Stimulated activated CD8-positive, alpha-beta memory T cell treated with anti-CD3 and anti-CD28 coated beads, Interleukin-15, amount 100 ng/mL, for 48 hours (primary cell): ENCODE results near the gene RPL35.

ENCODE experiments used
- DNase-seq, 2 donors: peaks; one replicate each; pipeline ENCODE4 v3.0.0-alpha.2; 2020; ENCODE audit warnings: low read depth in 2 of 2

The RPL35 gene

DNA sequence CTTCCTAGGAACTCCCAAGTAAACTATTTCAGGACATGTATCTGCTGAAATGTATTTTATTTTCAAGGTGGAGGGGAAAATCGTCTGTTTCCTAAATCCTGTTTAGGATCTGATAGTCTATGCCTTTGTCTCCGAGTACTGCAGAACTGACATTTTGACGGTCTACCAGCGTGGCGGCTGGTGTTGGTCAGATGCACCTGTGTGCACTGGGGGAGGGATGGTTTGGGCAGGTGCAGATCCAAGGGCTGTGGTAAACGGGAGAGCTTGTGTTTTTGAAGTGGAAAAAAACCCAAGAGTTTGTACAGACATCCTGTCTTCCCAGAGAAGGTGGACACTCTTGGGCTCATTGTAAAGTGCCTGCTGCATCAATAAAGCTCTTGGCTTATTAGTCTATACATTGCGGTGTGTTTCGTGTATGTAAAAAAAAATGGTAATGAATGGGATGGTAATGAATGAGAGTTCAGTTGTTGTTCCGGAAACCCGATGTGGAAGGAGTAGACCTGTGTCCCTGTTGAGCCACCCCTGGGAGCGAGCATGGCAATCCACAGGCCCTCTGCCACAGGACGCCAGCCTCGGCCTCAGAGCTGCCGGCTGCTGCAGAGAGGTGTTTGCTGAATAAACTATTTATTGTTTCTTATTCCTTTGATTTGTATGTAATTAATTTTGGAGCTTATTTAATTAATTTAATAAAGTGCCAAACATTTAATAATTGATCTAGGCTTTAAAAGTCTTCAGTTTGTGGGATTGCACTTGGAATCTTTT lies 15.4 kb upstream of the RPL35 start:
- DNase-seq: no peak

DNA sequence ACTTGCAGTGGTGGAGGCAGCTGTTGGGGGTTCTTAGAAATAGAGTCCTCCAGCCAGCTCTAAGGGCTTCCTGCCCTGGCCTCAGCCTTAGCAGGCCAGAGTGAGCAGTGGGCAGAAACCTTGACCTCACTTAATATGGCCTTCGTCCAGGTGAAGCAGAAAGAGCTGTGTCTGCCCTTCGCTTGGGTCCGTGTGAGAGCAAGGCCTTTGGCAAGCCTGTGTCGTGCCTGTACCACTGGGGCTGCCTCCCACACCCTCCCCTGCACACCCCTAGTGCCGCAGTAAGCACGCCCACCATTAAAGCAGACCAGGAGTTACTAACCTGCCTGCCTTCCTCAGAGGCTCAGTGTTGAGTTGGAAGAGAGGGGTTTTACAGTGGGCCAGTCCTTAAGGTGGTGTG lies 13.7 kb upstream of the RPL35 start:
- DNase-seq: no peak

GRCh38 chr9:124873664-124874063 lies 11.9 kb upstream of the RPL35 start:
- no peak for DNase-seq

DNA sequence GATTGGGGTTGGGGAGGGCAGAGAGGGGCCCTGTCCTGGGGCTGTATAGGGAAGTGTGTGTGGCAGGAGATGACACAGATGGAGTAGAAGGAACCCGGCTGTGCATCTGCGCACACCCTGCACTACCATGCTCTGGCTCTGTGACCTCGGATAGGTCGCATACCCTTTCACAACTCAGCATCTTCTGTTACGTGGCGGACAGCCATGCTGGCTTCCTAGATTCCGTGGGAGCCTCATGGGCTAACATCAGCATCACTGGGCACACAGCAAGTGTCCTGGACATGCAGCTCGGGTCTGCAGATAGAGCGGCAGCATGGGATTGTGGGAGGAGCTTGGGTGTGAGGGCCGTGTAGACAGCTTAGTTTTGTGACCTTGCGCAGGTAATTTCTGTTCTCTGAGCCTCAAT lies 9.4 kb upstream of the RPL35 start:
- no peak for DNase-seq

DNA sequence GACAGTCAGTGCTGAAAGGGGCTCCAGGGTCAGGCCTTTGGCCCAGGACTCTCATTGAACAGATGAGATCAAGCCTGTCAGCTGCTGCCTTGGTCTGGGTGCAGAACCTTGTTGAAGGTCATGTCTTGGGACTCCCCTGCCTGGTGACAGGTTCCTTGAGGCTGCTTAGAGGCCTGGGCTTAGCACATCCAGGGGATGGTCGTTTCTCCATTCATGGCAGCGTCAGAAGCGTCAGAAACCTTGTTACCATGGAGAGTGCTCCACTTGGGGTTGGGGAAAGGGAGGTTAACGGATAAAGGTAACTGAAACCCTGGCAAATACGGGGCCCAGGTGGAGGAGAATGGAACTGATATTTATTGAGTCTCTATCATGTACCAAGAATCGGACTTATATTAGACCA lies 9.0 kb upstream of the RPL35 start:
- no peak for DNase-seq

DNA sequence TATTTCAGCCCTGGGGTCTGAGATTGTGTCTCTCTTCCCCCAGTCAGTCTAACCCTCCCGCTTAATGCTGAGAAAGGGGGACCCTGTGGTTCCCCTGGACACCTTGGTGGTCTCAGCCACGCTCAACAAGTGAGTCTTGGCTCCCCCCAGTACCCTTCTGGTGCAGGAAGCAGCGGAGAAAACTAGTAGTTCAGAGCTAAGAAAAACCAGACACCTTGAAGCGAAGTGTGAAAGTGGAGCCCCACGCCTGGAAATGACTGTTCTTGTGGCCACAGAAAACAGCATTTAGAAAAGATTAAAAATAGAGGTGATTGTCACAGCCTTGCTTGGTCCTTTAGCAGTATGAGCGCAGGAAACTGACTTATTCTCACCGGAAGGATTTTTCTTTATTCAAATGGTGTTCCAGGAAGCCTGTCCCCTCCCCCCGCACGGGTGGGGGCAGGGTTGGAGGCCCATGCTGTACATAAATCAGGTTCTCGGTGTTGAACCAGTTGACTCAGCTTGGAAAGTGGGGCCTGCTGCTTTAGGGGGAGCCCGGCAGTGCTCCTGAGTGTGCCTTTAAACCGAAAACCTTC lies 8.3 kb upstream of the RPL35 start:
- DNase-seq: peak; percentile 88 to 89

- DNase-seq: peak in 1 of 2 donors; percentile 32
Measured at GRCh38 chr9:124869466-124869985, 7.8 kb upstream of the RPL35 start.

DNA sequence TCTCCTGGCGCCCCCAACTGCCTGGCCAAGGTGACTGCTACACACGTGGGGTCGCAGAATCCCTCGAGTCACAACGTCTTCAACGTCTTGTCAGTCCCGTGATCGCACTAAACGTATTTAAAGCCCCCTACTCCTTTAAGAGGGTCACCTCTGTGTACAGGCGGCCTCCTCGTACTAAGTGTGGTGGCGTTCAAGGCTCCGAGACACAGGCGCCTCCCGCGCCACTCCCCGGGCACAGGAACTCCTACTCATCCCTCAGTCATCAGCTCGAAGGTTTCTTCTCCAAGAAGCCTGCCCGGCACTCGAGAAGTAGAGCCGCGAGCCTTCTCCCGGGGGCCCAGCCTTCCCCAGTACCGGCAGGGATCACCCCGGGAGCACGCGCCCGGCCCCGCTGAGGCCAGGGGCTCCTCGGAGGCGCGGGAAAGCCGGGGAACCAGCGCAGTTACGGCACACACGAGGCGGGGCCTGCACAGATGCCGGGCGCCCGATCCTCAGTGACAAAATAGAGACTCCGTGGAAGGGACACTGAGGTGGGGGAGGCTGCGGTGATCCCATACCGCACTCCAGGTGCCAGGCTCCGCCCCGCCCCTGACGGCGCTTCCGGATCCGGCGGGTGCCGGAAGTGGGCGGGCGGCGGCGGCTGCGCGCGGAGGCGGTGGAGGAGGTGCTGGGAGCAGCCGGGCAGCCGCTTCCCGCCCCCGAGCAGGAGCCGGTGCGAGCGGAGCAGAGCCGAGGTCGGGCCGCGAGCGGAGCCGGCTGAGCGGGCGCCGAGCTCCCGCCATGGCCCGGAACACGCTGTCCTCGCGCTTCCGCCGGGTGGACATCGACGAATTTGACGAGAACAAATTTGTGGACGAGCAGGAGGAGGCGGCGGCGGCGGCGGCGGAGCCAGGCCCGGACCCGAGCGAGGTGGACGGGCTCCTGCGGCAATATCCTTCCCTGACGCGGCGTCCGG lies 7.0 kb upstream of the RPL35 start:
- DNase-seq: peak; percentile 91 to 93

DNA sequence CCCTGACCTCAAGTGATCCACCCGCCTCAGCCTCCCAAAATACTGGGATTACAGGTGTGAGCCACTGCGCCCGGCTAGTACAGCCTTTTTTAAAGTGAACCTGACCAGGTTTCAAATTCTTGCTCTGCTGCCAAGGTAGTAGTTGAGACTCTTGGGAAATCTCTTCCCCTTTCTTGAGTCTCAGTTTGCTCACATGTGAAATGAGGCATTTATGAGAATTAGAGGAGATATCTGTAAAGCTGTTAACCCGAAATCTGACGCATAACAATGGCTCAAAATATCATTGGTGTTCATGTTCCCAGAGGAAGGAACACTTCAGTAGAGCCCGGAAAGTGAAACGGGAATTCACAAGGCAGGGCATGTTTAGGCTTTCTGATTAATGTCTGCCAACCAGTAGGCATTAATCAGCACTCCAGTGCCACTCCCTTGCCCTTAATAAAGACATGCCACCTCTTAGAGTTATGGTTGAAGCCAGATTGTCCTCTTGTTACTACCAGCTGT lies 1.7 kb upstream of the RPL35 start:
- DNase-seq: no peak

GRCh38 chr9:124860582-124861341 lies 995 bp downstream of the RPL35 start:
- no peak for DNase-seq

GRCh38 chr9:124859803-124860581 lies 1.8 kb downstream of the RPL35 start:
- no peak for DNase-seq

DNA sequence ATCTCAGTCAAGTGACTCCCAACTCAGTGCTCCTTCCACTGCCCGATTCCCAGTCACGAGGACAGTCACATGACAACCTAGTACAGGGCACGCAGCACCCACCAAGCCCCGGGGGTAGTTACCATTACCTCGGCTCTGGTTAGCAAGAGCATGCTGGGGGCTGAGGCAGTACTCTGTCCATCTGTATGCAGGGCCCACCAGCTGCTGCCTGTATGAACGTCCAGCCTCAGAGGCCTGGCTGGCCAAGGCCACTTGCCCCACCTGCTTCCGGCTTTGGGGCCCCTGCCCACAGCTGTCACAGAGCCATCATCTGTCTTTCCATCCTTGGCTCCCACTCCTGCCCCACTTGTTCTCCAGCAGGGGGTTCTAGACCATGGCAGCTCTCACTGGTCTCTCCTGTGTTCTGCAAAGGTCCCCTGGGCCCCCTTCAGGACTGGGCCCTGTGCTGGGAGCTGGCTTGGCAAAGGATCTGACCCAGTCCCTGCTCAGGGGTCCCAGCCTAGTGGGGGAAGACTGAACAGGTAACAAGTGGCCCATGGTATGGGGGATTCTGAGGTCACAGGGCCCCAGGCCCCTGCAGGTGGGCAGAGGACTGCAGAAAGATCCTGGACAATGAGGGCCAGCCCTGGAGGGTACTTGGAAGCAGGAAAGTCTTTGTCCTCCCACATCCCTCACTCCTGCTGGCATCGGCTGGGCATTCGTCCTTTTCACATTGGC lies 3.3 kb downstream of the RPL35 start:
- DNase-seq: no peak

DNA sequence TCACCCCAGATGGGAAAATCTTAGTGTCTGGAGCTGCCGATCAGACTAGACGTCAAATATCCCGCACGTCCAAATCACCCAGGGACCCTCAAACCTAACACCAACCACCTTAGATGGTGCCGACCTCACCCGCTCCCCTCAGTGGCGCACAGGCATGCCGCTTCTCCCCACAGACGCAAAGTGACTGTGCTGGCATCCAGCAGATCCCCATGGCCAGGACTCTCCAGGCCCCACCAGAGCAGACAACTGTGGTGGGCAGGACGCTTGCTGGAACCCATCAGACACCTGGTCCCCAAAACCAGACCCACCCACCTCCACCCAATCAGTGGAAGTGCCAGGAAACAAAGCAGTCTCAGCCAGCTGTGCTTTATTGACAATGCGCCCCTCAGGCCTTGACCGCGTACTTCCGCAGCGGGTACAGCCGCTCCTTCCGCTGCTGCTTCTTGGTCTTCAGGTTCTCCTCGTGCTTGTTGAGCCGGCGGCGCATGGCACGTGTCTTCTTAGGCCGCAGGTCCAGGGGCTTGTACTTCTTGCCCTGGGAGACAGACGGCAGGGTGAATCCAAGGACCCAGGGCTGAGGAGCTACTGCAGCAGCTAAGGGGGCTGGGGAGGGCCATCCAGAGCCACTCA lies 4.1 kb downstream of the RPL35 start:
- no peak for DNase-seq

DNA sequence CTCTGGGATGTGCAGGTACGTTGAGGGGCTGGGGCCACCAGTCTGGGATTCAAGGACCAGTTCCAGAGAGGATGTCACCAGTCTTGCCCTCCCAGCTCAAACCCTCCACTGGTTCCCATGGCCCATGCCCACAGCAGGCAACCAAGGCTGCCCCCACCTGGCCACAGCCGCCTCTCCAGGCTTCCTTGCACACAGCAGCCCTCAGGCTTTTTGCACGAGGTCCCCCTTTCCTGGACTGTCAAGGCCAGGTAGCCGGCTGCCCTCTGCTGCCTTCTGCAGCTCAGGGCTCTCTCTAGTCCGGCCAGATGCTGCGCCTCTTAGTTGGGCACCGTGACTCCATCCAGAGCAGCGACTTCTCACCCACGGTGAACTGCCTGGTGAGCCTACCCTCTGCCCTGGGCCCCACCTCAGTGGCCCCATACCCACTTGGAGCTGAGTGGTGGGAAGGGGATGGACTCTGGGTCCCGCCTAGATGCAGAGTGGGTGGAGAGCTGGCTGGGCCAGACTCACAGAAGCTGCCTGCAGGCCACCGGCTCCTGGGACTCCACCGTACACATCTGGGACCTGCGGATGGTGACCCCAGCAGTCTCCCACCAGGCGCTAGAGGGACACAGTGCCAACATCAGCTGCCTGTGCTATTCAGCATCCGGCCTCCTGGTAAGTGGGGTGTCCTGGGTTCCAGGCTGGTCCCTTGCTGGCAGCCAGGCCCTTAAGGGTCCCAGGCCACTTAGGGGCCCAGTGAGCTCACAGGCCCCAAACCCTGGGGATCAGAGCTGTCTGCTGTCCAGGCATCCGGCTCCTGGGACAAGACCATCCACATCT lies 5.6 kb downstream of the RPL35 start:
- DNase-seq: no peak

DNA sequence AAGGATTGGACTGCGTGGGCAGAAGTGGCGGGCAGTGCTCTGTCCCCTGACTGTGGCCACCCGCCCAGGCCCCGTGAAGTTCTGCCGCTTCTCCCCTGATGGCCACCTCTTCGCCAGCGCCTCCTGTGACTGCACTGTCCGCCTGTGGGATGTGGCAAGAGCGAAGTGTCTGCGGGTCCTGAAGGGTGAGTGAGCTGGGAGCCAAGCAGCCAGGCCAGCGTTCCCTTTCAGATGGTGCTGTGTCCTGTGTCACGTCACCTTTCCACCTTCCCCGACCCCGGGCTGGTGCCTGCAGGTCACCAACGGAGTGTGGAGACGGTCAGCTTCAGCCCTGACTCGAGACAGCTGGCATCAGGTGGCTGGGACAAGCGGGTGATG lies 6.2 kb downstream of the RPL35 start:
- DNase-seq: no peak

GRCh38 chr9:124854822-124855221 lies 6.9 kb downstream of the RPL35 start:
- no peak for DNase-seq

GRCh38 chr9:124854161-124854560 lies 7.6 kb downstream of the RPL35 start:
- no peak for DNase-seq

DNA sequence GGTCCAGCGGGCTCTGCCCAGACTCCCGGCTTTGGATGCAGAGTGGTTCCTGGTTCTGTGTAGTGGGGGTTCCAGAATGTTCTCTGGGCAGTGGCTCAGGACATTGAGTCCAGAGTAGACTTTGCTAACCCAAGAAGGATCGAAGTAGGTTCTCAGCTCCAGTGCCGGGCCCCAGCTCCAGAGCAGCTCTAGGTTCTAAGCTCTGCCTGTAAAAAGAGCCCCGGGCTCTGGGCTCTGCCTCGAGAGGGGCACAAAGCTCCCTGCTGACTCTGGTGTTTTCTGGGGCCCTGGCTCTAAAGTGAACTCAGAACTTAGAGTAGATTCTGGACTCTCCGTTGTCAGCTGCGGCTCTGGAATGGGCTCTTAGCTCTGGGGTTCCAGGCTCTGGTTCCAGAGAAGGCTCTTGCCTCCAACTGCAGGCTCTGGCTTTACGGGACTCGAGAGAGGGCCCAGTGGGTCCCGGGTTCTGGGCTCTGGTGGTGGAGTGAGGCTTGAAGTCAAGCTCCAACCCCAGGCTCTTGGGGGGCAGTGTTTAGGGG lies 8.1 kb downstream of the RPL35 start:
- DNase-seq: no peak
